Activated CD4-positive, alpha-beta T cell treated with anti-CD3 and anti-CD28 coated beads, Interleukin-2, Interleukin-4, amounts not matched to agents 100 ng/mL and 50 ng/mL, durations not matched to agents 16 hours and 8 hours (primary cell): ENCODE results near the gene RGS8.

ENCODE experiments used
- DNase-seq: peaks from one replicate; pipeline ENCODE4 v3.0.0-alpha.2; 2020; ENCODE audit warnings: low spot score

RGS8 gene

GRCh38 chr1:182637769-182638168 lies 46.6 kb downstream of the RGS8 start:
- DNase-seq, result no peak

- DNase-seq, result no peak
These were observed 48.5 kb downstream of the RGS8 start for GRCh38 chr1:182635871-182636270.
